GM21737 (cell line): ENCODE data around the gene LDLRAD4.

Experiments used
- ATAC-seq: cut with Tn5 transposase; IDR thresholded peaks from one replicate; pipeline ENCODE4 v1.9.1; 2021; ENCODE audit warnings: mild to moderate bottlenecking, moderate library complexity; ENCODE audit not compliant: unreplicated experiment

Gene LDLRAD4

GRCh38 chr18:13264091-13265007 is 45.8 kb downstream of the LDLRAD4 start:
- no peak for ATAC-seq

GRCh38 chr18:13265008-13265910 is 46.7 kb downstream of the LDLRAD4 start:
- ATAC-seq, result no peak

GRCh38 chr18:13265911-13266217 is 47.3 kb downstream of the LDLRAD4 start:
- ATAC-seq, result no peak

GRCh38 chr18:13266218-13267100 is 47.9 kb downstream of the LDLRAD4 start:
- ATAC-seq, result no peak

- no peak for ATAC-seq
These were observed 48.9 kb downstream of the LDLRAD4 start for GRCh38 chr18:13267431-13267873.

GRCh38 chr18:13268158-13269012 is 49.8 kb downstream of the LDLRAD4 start:
- no peak for ATAC-seq

GRCh38 chr18:13269013-13269280 is 50.4 kb downstream of the LDLRAD4 start:
- no peak for ATAC-seq

GRCh38 chr18:13269521-13270011 is 51.0 kb downstream of the LDLRAD4 start:
- no peak for ATAC-seq

- no peak for ATAC-seq
These were observed 51.8 kb downstream of the LDLRAD4 start for GRCh38 chr18:13270279-13270855.

- ATAC-seq, result no peak
These were observed 52.8 kb downstream of the LDLRAD4 start for GRCh38 chr18:13271302-13271911.

GRCh38 chr18:13272416-13272815 is 53.9 kb downstream of the LDLRAD4 start:
- no peak for ATAC-seq

- ATAC-seq, result no peak
These were observed 55.2 kb downstream of the LDLRAD4 start for GRCh38 chr18:13273800-13274199.

- ATAC-seq, result no peak
These were observed 56.5 kb downstream of the LDLRAD4 start for GRCh38 chr18:13275075-13275474.

- no peak for ATAC-seq
These were observed 58.3 kb downstream of the LDLRAD4 start for GRCh38 chr18:13276530-13277520.

GRCh38 chr18:13278062-13278630 is 59.6 kb downstream of the LDLRAD4 start:
- ATAC-seq, result no peak

- no peak for ATAC-seq
These were observed 60.9 kb downstream of the LDLRAD4 start for GRCh38 chr18:13279181-13280069.
